Transverse colon (tissue), 4 donors: ENCODE data around the gene DPP7.

Experiments
- EP300 ChIP-seq: sonication (generic); formaldehyde crosslinking; IDR thresholded peaks from one replicate; pipeline ENCODE4 v1.6.1; 2017; ENCODE audit warnings: antibody characterized with exemption, low read depth
- POLR2A ChIP-seq: fragments of 450-650 bp; IDR thresholded peaks from one replicate; pipeline ENCODE4 v1.6.1; 2016; ENCODE audit warnings: antibody characterized with exemption, mild to moderate bottlenecking, moderate library complexity
- POLR2AphosphoS5 ChIP-seq, 3 donors: sonication (generic); formaldehyde crosslinking; IDR thresholded peaks; one replicate each; pipeline ENCODE4 v1.6.1; 2016; ENCODE audit warnings: antibody characterized with exemption in 3 of 3
- TF ChIP-seq, protein P1 (sequence below), 5 experiments: fragments of 200-600 bp in 3 of 5; fragments of 450-650 bp in 2 of 5; sonication (generic) in 3 of 5; IDR thresholded peaks; 1 replicate in 2 of 5; 2 replicates in 3 of 5; pipeline ENCODE4 v1.5.1; 2016 to 2017; ENCODE audit warnings: antibody characterized with exemption in 5 of 5, inconsistent platforms in 3 of 5, mild to moderate bottlenecking in 2 of 5, moderate library complexity in 1 of 5

- TF ChIP-seq, protein P1, sequence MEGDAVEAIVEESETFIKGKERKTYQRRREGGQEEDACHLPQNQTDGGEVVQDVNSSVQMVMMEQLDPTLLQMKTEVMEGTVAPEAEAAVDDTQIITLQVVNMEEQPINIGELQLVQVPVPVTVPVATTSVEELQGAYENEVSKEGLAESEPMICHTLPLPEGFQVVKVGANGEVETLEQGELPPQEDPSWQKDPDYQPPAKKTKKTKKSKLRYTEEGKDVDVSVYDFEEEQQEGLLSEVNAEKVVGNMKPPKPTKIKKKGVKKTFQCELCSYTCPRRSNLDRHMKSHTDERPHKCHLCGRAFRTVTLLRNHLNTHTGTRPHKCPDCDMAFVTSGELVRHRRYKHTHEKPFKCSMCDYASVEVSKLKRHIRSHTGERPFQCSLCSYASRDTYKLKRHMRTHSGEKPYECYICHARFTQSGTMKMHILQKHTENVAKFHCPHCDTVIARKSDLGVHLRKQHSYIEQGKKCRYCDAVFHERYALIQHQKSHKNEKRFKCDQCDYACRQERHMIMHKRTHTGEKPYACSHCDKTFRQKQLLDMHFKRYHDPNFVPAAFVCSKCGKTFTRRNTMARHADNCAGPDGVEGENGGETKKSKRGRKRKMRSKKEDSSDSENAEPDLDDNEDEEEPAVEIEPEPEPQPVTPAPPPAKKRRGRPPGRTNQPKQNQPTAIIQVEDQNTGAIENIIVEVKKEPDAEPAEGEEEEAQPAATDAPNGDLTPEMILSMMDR (IDR thresholded peaks at IDR 0.05), result no peak
- no peak for TF ChIP-seq POLR2AphosphoS5 (IDR thresholded peaks at IDR 0.05)
- TF ChIP-seq EP300, result no peak
- TF ChIP-seq POLR2A, result no peak
Observed at GRCh38 chr9:137062384-137062783, 52.1 kb downstream of the DPP7 start.
